ENCODE data around the gene OR2V2.

Gene OR2V2

GRCh38 chr5:181190711-181191525 is 43.5 kb downstream of the OR2V2 start:
- peak; percentile 50 for DNase-seq (ENCODE audit: low read depth)

- peak; percentile 96 for DNase-seq (ENCODE audit: low read depth)
Observed at GRCh38 chr5:181191526-181192336, 44.3 kb downstream of the OR2V2 start.

DNA sequence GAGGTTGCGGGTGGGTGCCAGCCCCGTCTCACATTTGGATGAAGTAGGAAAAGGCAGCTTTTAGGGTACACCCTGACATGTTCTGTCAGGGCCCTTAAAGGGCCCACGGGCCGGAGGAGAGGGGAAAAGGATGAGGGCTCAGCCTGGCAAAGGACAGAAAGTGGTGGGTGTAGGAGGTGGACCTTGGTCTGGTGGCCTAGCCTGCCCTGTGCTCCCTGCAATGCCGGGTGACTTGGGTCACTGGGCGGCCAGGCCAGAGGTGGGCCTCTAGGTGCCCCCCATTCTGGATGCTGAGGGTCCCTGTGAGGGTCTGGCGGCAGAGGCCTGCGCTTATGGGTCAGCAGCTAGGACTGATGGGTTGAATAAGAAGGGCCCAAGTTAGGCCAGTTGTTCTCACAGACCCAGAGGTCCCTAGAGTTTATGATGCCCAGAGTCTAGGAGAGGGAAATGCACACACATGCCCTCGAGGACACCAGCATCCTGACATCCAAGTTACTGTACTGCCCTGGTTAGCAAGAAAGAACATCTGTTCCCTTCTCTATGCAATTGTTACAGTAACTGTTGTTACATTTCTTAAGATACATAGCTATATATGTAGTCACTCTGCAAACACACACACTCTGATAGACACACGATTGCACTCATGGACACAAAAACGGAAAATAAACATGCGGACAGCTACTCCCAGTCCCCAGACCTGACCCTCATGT is 45.1 kb downstream of the OR2V2 start:
- DNase-seq (ENCODE audit: low read depth) = peak; percentile 62

GRCh38 chr5:181193656-181194055 is 46.3 kb downstream of the OR2V2 start:
- DNase-seq (ENCODE audit: low read depth) = no peak

DNA sequence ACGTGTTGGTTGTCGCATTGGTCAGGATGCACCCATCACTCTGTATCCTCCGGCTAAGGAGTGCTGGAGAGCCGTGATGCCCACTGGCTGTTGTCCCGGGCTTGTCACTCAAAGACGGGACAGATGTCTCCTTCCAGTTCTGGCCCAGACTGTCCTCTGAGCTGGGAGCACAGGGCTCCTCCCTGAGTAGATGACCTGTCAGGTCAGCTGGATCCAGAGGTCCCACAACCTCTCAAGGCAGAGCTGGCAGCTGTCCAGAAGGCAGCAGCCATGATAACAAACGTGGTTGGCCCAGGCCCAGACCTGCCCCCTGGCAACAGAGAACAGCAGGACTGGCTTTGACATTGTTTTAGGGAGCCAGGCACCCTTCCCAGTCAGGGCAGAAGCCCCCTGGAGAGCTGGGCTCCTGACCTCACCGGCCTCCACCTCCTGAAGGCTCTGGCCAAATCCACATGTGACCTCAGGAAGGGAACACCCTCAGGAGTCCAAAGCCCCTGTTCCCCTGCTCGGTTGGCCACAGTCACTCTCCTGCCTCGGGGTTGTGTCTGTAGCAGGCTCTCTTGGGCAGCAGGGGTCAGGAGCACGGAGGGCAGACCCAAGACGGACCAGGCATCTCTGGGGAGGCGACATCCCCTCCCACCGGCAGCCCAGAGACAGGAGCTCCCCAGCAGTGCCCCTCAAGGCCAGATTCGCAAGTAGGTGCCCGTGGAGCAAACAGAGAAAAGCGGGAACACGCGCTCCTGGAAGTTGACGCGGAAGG is 47.3 kb downstream of the OR2V2 start:
- DNase-seq (ENCODE audit: low read depth) = no peak

DNA sequence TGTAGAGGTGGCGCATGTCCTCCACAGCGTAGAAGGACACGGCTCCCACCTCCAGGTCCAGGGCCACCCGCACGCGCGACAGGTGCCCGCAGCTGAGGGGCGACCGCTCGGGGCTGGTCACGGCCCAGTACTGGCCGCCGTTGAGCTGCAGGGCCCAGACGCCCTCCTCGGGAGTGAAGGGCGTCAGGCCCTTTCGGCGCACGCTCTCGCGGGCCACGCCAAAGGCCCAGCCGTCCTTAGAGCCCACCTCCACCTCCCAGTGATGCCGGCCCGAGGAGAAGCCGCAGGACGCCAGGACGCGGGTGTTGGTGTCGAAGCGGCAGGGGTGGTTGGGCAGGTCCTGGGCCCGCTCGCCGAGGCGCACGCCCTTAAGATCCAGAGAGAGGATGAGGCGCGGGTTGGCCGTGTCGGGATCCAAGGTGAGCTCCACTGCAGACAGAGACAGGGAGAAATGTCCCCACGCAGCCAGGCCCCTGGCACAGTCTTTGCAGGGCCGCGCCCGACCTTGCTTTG is 47.9 kb downstream of the OR2V2 start:
- no peak for DNase-seq (ENCODE audit: low read depth)

DNA sequence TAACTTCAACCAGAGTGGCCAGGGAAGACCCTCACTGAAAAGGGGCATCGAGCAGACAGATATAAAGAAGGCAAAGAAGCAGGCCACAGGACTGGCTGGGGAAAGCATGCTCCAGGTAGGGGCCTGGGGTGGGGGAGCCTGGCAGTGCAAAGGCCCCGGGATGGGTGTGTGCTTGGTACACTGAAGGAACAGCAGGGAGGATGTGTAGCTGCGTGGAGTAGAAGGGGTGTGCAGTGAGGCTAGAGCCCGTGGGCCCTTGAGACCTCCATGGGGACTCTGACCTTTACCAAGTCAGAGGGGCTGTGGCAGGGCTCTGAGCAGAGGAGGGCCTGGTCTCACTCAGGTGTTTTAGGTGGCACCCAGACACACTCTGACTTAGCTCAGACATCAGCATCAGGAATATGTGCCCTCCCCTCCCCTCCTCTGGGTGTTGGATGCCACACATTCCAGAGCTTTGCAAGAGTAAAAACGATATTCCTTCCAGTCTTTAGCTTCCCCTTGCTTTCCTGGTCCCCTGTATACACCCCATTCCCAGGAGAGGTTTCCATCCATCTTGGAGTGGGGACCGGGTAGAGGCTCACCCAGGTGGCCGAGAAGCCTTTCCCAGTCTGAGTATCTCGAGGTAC is 50.1 kb downstream of the OR2V2 start:
- no peak for DNase-seq (ENCODE audit: low read depth)

- no peak for DNase-seq (ENCODE audit: low read depth)
Observed at GRCh38 chr5:181198106-181198685, 50.8 kb downstream of the OR2V2 start.

DNA sequence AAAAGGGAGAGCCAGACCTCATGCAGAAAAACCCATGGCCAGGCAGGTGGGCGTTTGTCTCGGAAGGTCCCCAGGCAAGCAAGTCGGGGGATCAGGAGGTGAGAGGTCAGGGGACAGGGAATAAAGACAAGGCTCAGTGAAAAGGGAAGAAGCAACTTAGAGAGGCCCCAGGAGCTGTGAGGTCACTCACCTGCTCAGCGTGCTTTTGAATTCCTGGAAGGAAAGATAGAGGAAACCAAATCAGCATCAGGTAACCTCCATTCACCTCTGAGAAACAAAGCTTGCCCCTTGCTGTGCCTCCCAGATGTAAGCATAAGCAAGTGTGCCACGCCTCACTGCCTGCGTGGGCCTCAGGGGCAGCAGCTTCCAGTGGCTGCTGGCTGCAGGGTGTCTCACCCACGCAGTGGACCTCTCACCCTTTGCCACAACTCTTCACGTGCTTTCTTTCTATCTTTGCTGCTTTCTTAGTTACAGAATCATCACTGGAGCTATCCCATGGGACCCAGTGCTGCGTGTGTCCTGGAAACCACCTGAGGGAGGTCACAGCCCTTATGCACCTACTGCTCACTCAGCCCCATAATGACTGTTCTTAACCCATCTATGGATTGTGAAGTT is 51.6 kb downstream of the OR2V2 start:
- no peak for DNase-seq (ENCODE audit: low read depth)

GRCh38 chr5:181199881-181200638 is 52.7 kb downstream of the OR2V2 start:
- no peak for DNase-seq (ENCODE audit: low read depth)

DNA sequence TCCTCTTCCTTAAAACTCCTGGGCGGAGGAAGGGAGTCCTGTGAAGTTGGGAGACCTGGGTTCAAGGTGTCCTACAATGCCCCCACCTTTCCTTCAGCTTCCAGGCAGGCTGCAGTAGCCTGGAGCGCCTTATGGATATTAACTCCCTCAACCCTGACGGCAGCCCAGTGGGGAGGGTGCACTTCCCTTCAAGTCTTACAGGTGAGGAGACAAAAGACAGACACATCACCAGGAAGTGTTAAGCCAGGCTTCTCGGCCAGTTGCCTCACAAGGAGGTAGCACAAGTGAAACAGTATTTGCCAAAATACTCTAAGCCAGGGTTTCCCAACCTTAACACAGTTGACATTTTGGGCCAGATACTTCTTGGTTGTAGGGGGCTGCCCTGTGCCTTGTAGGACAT is 53.4 kb downstream of the OR2V2 start:
- DNase-seq (ENCODE audit: low read depth) = no peak

GRCh38 chr5:181203093-181203711 is 55.8 kb downstream of the OR2V2 start:
- DNase-seq (ENCODE audit: low read depth) = peak; percentile 79

- no peak for DNase-seq (ENCODE audit: low read depth)
Observed at GRCh38 chr5:181203777-181204112, 56.4 kb downstream of the OR2V2 start.

- DNase-seq (ENCODE audit: low read depth) = no peak
Observed at GRCh38 chr5:181204113-181204825, 56.9 kb downstream of the OR2V2 start.

DNA sequence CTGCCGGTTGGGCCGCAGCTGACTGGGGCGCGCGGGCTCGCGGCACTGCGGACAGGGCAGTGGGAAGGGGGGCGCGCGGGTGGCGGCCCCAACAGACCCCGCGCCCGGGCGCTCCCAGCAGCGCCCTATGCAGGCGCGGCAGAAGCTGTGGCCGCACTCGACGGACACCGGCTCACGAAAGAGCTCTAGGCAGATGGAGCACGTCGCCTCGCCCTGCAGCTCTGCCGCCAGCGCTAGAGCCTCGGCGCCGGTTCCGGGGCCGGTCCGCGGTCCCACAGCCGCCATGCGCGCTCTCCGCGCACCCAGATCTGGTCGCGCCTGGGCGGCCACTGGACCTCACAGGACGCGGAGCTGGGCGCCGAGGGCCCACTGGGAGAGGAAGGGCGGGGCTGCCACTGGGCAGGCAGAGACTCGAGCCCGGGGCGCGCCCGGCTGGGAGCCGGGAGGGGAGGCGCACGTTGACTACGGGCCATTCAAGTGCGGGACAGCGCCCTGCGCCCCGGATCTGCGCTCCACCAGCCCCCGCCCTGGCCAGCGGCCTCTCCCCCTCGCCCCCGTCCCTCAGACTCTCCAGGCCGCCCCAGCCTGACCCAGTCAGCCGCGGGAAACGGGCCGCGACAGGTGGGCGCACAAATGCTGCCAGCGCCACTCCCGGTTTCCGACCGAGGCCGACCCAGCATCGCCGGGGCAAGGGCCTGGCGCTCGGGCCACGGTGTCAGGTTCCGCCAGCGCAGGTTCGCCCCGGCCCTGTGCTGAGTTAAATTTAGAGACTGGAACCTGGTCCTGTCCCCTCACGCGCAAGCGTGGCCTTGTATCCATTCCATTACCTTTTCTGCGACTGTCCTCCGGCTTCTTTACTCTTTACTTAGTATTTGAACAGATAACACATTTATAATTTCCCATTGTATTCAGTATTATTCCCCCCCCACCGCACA is 57.7 kb downstream of the OR2V2 start, which contains the start of gene TRIM7:
TSS of gene TRIM7 (minus strand) at position 371 of the 935 bp plus-strand sequence. CDS start at position 285, 86 bp downstream.
- DNase-seq (ENCODE audit: low read depth) = peak; percentile 55

DNA sequence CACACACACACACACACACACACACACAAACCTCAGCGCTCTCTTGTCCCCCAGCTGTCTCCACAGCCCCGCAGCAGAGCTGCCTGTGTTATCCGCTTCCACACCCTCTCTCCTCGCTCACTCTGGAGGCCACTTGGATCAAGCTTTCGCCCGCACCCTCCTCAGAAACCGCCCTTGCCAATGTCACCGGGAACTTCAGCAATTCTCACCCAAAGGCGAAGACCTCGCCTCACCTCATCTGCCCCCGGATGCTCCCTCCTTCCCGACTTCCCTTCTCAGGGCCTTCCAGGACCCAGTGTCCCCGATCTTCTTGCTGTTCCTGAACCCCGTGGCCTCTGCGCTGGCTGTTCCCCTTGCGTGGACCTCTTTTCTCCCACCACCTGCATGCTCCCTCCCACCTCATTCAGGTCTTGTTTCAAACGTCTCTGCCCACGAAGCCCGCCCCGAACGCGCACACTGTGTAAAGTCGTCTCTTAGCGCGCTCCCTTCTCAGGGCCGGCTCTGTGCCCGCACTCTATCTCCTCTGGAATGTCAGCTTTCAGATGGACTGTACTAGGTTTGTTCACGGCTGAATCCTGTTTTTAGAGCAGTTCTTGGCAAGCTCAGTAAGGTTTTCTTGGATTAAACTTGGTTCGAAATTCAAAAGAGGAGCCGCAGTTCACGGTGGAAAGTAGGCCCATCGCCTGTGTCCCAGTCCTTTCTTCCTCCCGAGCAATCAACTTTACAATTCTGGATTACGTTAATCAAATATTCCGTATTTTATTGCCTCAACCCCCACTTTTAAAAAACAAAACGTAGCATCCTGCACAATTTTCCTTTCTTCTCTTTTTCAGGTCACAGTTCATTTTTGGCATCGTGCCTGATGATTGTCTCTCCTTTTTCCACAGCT is 58.6 kb downstream of the OR2V2 start:
- no peak for DNase-seq (ENCODE audit: low read depth)

Measured in fibroblast of gingiva (primary cell).